Type B pancreatic cell (in vitro differentiated cells): ENCODE results near the gene GLRX. TPM values are rescaled to one million over a fixed set of nuclear protein-coding genes. Genes with fewer than 3 reads are reported as not detected.

Source experiments
- DNase-seq: peaks from one replicate; pipeline ENCODE4 v3.0.0; 2021; ENCODE audit warnings: mixed read lengths; ENCODE audit not compliant: unreplicated experiment; ENCODE audit errors: extremely low spot score
- H3K27ac Mint-ChIP-seq: 2 replicates; pipeline ENCODE4 v1.8.0; 2021; ENCODE audit warnings: mild to moderate bottlenecking, mixed read lengths
- H3K27me3 Mint-ChIP-seq: 2 replicates; pipeline ENCODE4 v1.8.0; 2021; ENCODE audit warnings: mixed read lengths
- H3K36me3 Mint-ChIP-seq: 2 replicates; pipeline ENCODE4 v1.8.0; 2021; ENCODE audit warnings: mixed read lengths
- H3K4me1 Mint-ChIP-seq: one replicate; pipeline ENCODE4 v1.8.0; 2021; ENCODE audit warnings: mixed read lengths; ENCODE audit not compliant: unreplicated experiment
- H3K4me3 Mint-ChIP-seq: 2 replicates; pipeline ENCODE4 v1.8.0; 2021; ENCODE audit warnings: mild to moderate bottlenecking, mixed read lengths
- H3K9me3 Mint-ChIP-seq: 2 replicates; pipeline ENCODE4 v1.8.0; 2021; ENCODE audit warnings: mixed read lengths
- total RNA-seq: library from RNA; stranded (reverse); gene quantifications from 2 replicates; pipeline ENCODE4 v1.2.1, GENCODE V29; 2021; ENCODE audit warnings: low replicate concordance
- TF ChIP-seq, protein P1 (sequence below): fragments of 200-600 bp; sonication (generic); conservative IDR thresholded peaks from 2 replicates; pipeline ENCODE4 v1.5.0; 2021; ENCODE audit warnings: antibody characterized with exemption, mild to moderate bottlenecking

The GLRX gene
- total RNA-seq, 1 donor from 2014 or later: 18.7 TPM

DNA sequence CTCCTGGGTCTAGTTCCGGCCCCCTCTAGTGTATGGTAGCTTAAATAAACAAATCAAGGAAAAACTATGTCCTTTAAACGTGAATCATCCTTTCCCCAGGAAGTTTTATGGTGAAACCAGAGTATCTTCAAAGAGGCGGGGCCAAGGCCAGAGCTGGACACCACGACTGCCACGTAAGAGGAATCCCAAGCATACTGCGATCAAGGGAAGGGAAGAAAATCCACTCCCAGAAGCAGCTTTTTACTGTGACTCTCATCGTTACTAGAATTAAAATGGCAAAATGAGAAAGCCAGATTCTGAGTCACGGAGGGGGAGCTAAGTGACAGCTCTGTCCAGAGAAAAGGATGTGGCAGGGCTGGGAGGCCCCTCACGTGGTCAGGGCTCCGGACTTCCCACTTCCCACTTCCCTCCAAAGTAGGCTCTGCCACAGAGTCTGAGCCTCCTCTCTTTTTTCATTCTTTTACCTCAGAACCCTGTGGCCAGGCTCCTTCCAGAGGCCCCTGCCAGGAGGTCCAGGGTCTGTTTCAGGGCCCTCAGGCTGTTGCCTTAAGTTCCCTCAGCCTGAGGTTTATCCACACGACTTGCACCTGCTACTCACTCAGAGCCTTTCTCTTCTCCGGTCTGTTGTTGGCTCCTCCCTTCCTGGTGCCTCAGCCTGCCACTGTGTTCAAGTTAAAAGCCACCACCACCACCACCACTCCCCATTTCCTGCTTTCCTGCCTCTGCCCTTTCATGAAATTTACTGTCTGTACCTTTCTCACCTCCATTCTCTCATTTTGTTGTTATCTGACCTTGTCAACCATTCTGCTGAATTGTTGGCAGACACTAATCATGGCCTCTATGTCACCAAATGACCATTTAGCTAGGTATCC is 1.4 kb upstream of the GLRX start:
- TF ChIP-seq, protein P1, sequence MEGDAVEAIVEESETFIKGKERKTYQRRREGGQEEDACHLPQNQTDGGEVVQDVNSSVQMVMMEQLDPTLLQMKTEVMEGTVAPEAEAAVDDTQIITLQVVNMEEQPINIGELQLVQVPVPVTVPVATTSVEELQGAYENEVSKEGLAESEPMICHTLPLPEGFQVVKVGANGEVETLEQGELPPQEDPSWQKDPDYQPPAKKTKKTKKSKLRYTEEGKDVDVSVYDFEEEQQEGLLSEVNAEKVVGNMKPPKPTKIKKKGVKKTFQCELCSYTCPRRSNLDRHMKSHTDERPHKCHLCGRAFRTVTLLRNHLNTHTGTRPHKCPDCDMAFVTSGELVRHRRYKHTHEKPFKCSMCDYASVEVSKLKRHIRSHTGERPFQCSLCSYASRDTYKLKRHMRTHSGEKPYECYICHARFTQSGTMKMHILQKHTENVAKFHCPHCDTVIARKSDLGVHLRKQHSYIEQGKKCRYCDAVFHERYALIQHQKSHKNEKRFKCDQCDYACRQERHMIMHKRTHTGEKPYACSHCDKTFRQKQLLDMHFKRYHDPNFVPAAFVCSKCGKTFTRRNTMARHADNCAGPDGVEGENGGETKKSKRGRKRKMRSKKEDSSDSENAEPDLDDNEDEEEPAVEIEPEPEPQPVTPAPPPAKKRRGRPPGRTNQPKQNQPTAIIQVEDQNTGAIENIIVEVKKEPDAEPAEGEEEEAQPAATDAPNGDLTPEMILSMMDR: no peak
- Mint-ChIP-seq H3K4me3 (peak overlapping the region; percentile 71), H3K36me3 (no peaks in the 10 kb centered on the region), H3K27me3 (no peaks in the 10 kb centered on the region), H3K9me3 (no peaks in the 10 kb centered on the region), H3K4me1 (peaks cover 43% of the 10 kb centered on the region), H3K27ac (peak overlapping the region; percentile 90)
- DNase-seq: no peak

DNA sequence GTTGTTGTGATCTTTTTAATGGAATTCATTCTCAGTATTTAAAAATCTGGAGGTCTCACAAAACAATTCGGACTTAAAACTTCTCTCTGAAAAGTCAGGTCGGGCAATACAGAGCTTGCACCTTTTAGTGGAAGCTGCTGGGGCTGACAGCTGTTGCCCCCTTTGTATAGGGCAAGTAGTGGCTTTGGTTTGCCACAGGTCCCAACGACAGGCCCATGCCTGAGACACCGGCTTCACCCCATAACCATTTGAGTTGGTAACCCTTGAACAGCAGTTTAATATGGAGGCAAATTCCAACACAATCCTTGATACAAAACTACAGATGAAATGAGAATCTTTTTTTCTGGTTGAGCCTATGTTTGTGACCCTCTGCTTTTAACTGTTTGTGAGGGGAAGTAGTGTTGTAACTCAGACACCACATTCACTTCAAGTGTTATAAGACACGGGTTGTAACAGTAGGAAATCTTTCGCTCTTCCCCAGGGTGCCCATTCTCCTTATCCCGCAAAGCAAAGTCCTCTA is 752 bp upstream of the GLRX start:
- no peaks in the 10 kb centered on the region for H3K27me3 Mint-ChIP-seq
- peak overlapping the region; percentile 94 for H3K4me3 Mint-ChIP-seq
- no peaks in the 10 kb centered on the region for H3K9me3 Mint-ChIP-seq
- no peak for DNase-seq
- H3K4me1 Mint-ChIP-seq: peaks cover 50% of the 10 kb centered on the region
- H3K36me3 Mint-ChIP-seq: no peaks in the 10 kb centered on the region
- peak overlapping the region; percentile 90 for H3K27ac Mint-ChIP-seq
- TF ChIP-seq, protein P1: no peak

DNA sequence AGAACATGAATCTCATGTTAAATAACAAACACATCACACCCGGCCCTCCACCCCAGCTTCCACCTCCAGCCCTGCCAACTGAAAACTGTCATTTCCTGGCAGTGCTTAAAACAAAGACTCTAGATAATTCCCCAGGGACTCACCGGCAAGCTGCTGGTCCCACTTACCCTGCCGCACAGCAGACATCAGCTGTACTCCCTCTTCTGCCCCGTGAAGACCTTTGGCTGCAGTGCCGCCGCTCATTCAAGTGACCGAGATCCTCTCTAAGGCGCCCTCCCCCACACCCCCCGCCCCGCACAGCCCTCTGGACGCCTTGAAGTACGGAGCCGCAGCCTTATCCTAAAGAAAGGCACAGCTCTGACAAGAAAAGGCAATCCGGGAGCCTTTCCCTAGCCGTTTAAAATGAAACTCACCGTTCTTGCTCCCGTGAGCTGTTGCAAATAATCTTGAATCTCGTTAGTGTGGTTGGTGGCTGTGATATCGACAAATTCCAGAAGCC is 434 bp downstream of the GLRX start:
- no peaks in the 10 kb centered on the region for H3K27me3 Mint-ChIP-seq
- H3K27ac Mint-ChIP-seq: peak overlapping the region; percentile 90
- no peaks in the 10 kb centered on the region for H3K9me3 Mint-ChIP-seq
- TF ChIP-seq, protein P1: no peak
- DNase-seq: no peak
- H3K4me3 Mint-ChIP-seq: peak overlapping the region; percentile 94
- H3K36me3 Mint-ChIP-seq: no peaks in the 10 kb centered on the region
- H3K4me1 Mint-ChIP-seq: peaks cover 50% of the 10 kb centered on the region

DNA sequence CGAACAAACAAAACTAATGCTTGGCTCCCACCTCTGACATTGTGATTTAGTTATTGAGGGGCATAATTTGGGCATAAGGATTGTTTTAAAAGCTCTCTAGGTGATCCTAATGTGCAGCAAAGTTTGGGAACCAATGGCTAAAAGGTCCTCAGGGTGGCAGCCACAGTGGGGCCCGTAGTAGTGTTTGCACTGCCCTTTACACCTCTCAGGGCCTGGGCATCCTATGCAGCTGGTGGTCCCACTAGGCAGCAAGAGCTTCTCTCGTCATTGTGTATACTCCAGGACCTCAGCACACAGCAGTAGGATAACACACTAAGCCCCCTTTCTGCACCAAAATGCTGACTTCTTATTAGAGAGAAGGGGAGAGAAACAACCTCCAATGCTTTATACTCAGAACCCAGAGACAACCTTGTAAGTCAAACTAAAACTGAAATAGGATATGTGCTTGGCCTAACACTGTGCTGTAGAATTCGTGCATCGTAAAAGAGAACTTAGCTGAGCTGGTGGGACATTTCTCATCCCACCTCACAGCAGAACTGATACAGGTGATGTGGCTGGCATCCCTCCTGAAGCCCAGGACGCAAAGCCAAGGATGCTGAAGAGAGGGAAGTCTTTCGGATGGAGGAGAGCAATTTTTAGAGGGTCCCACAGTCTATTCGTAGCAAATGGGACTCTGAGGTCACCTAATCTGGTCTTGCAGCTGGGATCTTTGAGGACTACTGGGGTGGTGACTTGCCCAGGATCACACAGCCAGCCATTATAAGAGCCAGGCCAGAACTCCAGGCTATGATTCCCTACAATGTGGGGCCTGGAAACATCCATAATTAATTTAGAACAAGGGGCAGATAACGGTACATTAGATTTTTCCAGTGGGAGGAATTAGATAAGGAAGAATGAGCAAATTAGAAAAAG is 1.2 kb downstream of the GLRX start:
- Mint-ChIP-seq H3K27me3 (no peaks in the 10 kb centered on the region), H3K4me3 (peak overlapping the region; percentile 94), H3K9me3 (no peaks in the 10 kb centered on the region), H3K4me1 (peaks cover 50% of the 10 kb centered on the region), H3K27ac (peak overlapping the region; percentile 90), H3K36me3 (peaks cover 1% of the 10 kb centered on the region)
- no peak for DNase-seq
- TF ChIP-seq, protein P1: no peak
